ENCODE results near the gene PTTG1IP. TPM values are rescaled to one million over a fixed set of nuclear protein-coding genes. Genes with fewer than 3 reads are reported as not detected.

PTTG1IP gene
- total and polyA plus RNA-seq, 2 of the 4 experiments (the other 2 are of a cell fraction) = 167 to 194 TPM

DNA sequence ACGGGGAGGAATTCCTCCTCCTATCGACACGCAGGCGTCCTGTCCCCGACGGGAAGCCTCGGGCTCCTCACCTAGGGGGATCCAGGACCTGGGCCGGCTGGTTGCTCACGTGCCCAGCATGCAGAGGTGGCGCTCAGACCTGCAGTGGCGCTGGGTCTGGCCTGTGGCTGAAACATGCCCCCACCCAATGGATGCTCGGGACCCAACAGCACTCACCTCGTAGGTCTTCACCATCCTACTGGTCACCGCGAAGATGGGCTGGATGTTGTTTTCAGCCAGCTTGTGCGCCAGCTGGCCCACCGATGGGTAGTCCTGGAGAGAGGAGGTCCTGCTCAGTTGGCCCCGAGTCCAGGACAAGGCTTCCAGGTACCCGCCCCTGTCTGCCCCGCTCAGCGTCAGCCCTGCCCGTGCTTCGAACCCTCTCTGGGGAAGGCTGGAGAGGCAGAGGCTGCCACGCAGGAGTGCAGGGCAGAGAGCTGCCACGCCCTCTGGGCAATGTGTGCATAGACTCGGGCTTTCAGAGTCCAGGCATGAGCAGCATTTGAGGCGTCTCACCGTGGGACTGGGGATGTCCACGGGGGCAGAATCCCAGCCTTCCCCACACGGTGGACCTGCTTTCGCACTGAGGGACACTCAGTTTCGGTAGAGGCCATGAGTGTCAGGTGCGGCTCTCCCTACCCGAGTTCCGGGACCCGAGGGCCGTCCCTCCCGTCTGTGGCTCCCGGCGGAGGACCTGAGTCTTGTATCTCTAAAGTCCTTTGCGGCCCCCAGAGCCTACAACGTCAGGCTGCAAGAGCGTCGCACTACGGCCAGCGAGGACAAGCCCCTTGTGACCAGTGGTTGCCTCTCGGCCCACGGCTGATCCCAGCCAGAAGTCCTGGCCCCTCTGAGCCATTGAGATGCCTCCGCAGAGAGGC is 25.6 kb upstream of the PTTG1IP start:
- Histone ChIP-seq H3K9me1 (ENCODE audit: insufficient read depth, low read length) (0 out of 2 replicates have a peak, but pooled peaks cover 10% of the 10 kb centered on the region), H2AK5ac (ENCODE audit: low read depth, low read length) (no peak overlapping the region), H4K20me1 (ENCODE audit: insufficient read depth, low read length) (no peaks in the 10 kb centered on the region), H2AK9ac (replicated peaks; ENCODE audit: low read depth, low read length, poor library complexity) (no peak overlapping the region), H2BK120ac (ENCODE audit: low read depth, low read length) (no peak overlapping the region), H3K4ac (ENCODE audit: low read depth, low read length) (no peak overlapping the region), H3K79me1 (ENCODE audit: low read depth in 1 of 2, low read length in 2 of 2) (no peaks in the 10 kb centered on the region), H3K18ac (ENCODE audit: low read depth, low read length) (no peak overlapping the region), H3K9ac (ENCODE audit: low read depth, low read length) (no peak overlapping the region), H3K14ac (replicated peaks; ENCODE audit: low read depth, low read length) (no peak overlapping the region), H3K9me3 (ENCODE audit: control insufficient read depth, insufficient read depth, low read length) (no peaks in the 10 kb centered on the region), H3K27me3 (ENCODE audit: control insufficient read depth, insufficient read depth, low read length) (peaks cover 76% of the 10 kb centered on the region), H3K4me1 (ENCODE audit: control insufficient read depth, insufficient read depth, low read length) (no peaks in the 10 kb centered on the region), H2BK5ac (ENCODE audit: low read depth, low read length, poor library complexity, severe bottlenecking) (no peak overlapping the region), H4K91ac (ENCODE audit: insufficient read depth, low read depth, low read length) (no peak overlapping the region), H4K5ac (ENCODE audit: low read depth, low read length) (no peak overlapping the region), H2AFZ (replicated peaks; ENCODE audit: low read length, poor library complexity) (peak overlapping the region; percentile 43), H3K36me3 (ENCODE audit: control insufficient read depth, insufficient read depth, low read length) (no peaks in the 10 kb centered on the region), H3K4me3 (ENCODE audit: insufficient read depth, low read depth, low read length) (no peak overlapping the region), H2BK20ac (ENCODE audit: low read depth, low read length) (no peak overlapping the region), H3K23ac (ENCODE audit: low read depth, low read length) (no peak overlapping the region), H2BK15ac (ENCODE audit: low read depth, low read length) (no peak overlapping the region), H3K4me2 (ENCODE audit: low read depth, low read length) (no peak overlapping the region), H4K8ac (ENCODE audit: low read depth in 2 of 2, low read length in 2 of 2) (no peak overlapping the region), H3K56ac (ENCODE audit: extremely low read depth, insufficient read depth, low read length) (no peak overlapping the region), H3K27ac (ENCODE audit: insufficient read depth, low read length) (no peak overlapping the region)
- BruUV-seq (replicated peaks) = no TSS peak
- in situ Hi-C loops (cut with MboI; ENCODE audit: low sequenced_read_pairs) (no loop called here), dilution Hi-C loops (cut with HindIII; ENCODE audit: low sequenced_read_pairs, unreplicated experiment) (no loop called here), intact Hi-C loops (cut with micrococcal nuclease) (no loop called here)
- CTCF ChIA-PET = no interaction called here
- WGBS, 2 experiments (ENCODE audit: extremely low coverage in 2 of 2, insufficient read length in 1 of 2) = 79% methylated on average over 23 of the region's 49 CpGs; no CpG with 5 or more reads in 1 of the 2 experiments
- POLR2A ChIA-PET (ENCODE audit: unreplicated experiment) = no interaction called here
- DNase-seq (no peak), ATAC-seq (ENCODE audit: low read depth) (no peak)
- TF ChIP-seq RAD21 (IDR thresholded peaks at IDR 0.05; ENCODE audit: low read length) (no peak), RCOR1 (IDR thresholded peaks at IDR 0.05; ENCODE audit: insufficient replicate concordance, low read length) (no peak), RFX5 (IDR thresholded peaks at IDR 0.05; ENCODE audit: low read depth, low read length) (no peak)

Measured in IMR-90 (cell line).